Myocyte (in vitro differentiated cells): ENCODE measurements around the gene TC2N. TPM values are rescaled to one million over a fixed set of nuclear protein-coding genes. Genes with fewer than 3 reads are reported as not detected.

Experiments used
- total RNA-seq: library from RNA; depleted of rRNA; stranded (reverse); fragments of >200 nt; gene quantifications from 2 replicates; pipeline ENCODE4 v1.2.3, GENCODE V29; 2014

The TC2N gene
- total RNA-seq, 1 donor from 2014 or later: not detected

Other genes starting within 250 kb of the TC2N start
- gene CATSPERB, start 135.4 kb downstream of the TC2N start, total RNA-seq: not detected in 2 replicates
- gene FBLN5, start 80.2 kb upstream of the TC2N start, total RNA-seq: 4.9 and 7.3 TPM in 2 replicates
- gene TRIP11, start 172.5 kb upstream of the TC2N start, total RNA-seq: 28.8 and 37.3 TPM in 2 replicates
- gene ATXN3, start 239.0 kb upstream of the TC2N start, total RNA-seq: 25.2 and 42.8 TPM in 2 replicates